ENCODE data around the gene ASTN2.

Gene ASTN2

DNA sequence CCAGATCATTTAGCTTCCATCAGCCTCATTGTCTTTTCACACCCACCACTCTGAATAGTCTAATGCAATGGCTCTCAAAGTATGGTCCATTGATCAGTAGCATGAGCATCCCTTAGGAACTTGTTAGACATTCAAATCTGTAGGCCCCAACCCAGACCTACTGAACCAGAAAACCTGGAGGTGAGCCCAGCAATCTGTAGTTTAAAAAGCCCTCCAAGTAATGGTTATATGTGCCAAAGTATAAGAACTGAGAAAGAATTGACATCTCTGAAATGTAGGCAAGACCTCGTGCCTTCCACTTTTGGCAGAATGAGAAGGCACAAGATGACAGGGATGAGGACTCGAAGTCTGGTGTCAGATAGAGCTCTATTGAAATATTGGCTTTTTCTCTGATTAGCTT, 460.1 kb downstream of the ASTN2 start:
- DNase-seq (ENCODE audit: low read depth) = no peak

GRCh38 chr9:116953271-116953670, 461.6 kb downstream of the ASTN2 start:
- no peak for DNase-seq (ENCODE audit: low read depth)

DNA sequence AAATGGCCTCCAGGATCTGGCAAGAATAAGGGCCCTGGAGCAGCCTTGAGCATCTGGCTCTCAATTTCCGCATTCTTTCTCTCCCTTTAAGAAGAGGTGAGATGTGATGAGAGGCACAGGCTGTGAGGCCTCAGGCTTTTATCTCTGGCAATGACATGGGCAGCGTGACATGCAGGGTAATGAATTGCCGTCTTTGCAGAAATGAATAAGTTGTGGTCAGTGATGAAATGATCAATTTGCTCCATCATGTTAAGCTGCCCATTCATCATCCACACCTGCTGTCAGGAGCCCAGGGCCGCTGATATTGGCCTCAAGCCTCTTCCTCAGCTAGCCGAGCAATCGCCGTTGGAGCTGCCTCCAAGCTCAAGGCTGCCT, 462.4 kb downstream of the ASTN2 start:
- DNase-seq (ENCODE audit: low read depth) = no peak

GRCh38 chr9:116951588-116952435, 463.0 kb downstream of the ASTN2 start:
- DNase-seq (ENCODE audit: low read depth) = no peak

GRCh38 chr9:116945817-116946216, 469.0 kb downstream of the ASTN2 start:
- no peak for DNase-seq (ENCODE audit: low read depth)

DNA sequence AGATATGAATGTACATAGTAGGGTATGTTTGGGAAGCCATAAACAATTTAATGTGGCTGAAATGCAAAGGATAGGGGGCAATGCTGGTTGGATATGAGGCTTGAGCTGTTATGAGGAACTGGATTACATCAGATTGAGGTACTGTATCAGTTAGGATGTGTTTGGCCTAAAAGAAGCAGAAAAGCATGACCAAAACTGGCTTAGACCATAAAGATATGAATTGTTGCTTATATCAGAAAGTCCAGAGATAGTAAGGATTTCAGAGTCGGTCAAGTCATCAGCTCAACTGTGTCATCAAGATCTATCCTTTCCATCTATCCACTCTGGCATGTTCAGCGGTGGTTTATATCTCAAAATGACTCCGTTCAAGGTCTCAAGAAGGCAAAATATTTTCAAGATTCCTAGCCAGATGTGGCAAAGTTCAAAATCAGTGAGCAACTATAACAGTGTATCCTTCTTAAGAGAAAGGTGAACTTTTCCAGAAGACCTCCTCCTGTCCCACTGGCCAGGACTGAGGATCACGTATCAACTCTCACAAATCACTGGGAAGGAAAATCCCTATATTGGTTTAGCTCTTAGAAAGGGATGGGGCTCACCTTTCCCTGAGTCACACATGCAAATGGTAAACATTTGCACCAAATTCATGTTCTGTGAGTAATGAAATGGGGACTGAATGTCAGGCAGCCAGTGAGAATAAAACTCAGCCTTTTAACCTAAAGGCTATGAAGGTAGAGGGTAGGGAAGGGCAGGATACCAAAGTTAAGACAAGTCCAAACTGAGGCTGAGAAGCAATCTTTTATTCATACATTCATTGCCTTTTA, 469.9 kb downstream of the ASTN2 start:
- no peak for DNase-seq (ENCODE audit: low read depth)

DNA sequence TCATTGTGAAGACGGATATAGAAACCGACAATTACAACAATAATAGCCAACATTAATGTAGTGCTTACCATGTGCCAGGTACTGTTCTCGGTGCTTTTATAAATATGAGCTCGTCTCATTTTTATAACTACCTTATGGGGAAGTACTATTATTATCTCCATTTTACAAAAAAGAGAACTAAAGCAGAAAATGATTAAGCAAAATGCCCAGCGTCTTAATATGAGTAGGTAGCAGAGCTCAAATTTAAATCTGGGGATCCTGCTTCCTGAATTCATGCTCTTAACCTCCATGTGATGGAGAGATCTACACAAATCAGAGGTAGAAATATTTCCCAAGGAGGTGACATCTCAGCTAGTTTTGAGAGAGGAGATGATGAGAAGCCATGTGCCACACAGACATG, 470.9 kb downstream of the ASTN2 start:
- DNase-seq (ENCODE audit: low read depth) = no peak

DNA sequence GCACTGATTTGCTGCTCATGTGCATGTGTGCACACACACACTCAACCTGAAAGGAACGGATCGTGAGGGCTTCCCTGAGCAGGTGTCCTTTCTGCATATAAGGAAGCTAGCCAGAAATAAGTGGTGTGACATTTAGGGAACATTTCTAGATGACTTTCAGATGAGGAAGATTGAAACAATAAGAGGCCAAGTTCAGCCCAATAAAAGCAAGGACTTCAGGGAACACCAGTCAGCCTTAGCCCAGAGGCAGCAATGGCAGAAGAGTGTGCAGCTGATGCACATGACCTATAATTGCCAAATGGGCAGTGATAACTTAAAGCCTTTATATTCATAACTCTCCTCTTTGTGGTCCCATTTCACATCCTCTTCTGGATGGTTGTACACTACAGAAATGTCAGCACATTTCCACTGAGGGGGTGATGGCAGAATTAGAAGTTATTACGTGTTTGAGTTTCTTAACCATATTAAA, 472.2 kb downstream of the ASTN2 start:
- no peak for DNase-seq (ENCODE audit: low read depth)

DNA sequence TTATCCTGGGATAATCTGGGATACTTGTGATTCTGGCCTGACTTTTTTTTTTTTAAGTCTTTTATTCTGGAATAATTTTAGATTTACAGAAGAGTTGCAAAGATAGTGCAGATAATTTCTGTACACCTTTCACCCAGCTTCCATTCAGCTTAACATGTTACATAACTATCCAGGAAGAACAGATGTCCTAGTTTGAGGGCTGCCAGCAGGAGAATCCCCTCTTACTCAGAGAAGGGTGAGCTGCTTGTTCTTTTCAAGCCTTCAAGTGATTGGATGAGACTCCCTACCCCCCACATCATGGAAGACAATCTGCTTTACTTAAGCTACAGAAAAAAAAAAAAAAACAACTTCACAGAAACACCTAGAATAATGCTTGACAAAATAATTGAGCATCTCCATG, 473.6 kb downstream of the ASTN2 start:
- no peak for DNase-seq (ENCODE audit: low read depth)

- DNase-seq (ENCODE audit: low read depth) = no peak
These were observed 474.1 kb downstream of the ASTN2 start for GRCh38 chr9:116940614-116941215.

DNA sequence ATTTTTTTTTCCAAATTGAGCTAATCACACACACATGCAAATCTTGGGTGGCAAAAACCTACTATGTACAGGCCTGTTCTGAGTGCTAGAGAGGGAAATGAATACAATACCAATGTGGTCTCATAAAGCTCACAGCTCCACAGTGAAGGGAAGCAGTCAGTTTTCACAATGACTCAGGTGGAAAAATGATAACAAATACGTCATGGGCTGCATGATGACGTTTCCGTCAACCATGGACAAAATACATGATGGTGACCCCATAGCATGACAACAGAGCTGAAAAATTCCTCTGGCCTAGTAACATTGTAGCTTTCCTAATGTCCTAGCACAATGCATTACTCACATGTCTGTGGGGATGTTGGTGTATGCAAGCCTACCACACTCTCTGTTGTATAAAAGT, 475.2 kb downstream of the ASTN2 start:
- no peak for DNase-seq (ENCODE audit: low read depth)

DNA sequence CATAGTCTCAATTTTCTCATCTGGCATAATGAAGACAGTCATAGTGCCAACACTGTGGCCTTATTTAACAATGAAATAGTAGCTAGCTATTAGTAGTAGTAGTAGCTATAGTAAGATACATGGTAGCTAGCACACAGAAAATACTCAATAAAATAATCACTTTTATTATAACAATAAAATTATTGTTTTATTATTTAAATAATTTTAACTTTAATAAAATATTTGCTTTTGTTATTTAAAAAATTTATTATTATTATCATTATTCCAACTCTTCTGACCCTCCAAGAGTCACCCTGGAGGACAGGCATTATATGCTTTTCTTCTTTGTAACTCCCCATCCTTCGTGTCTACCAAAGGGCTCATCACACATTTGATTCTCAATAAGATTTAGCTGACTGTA, 475.7 kb downstream of the ASTN2 start:
- no peak for DNase-seq (ENCODE audit: low read depth)

DNA sequence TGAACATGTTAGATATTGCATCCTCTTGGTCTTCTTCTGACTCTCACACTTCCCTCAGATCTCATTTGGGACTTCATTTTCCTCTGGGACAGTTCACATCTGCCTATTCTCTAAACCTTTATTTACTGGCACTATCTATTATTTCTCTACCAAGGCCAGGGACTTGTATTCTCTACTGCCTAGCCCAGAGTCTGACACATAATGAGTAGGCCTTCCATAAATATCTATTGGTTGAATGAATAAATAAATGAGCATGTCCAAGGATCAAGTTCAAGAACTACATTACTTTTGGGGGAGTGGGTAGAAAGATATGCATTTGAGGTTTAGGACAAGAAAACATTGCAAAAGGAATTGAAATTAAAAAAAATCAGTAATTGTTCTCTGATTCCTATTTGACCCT, 477.5 kb downstream of the ASTN2 start:
- DNase-seq (ENCODE audit: low read depth) = no peak

GRCh38 chr9:116935149-116935897, 479.5 kb downstream of the ASTN2 start:
- DNase-seq (ENCODE audit: low read depth) = no peak

GRCh38 chr9:116934131-116934530, 480.7 kb downstream of the ASTN2 start:
- DNase-seq (ENCODE audit: low read depth) = no peak

DNA sequence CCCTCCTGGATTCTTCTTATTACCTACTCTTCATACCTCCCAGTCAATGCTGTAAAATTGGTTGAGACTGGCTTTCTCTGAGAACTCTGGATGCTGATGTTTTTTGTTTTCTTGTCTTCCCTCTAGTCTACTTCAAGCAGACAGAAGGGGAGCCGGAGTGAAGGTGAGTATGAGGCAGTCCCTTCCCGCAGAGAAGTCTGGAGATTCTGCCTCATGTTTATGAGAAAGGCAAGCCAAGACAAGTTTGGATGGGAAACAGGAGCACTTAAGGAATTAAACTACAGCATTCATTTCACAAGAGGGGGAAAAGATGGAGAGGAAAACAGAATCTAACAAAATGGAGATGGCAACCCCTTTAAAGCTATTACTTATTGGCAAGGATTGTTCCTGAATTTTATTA, 481.6 kb downstream of the ASTN2 start:
- DNase-seq (ENCODE audit: low read depth) = no peak

DNA sequence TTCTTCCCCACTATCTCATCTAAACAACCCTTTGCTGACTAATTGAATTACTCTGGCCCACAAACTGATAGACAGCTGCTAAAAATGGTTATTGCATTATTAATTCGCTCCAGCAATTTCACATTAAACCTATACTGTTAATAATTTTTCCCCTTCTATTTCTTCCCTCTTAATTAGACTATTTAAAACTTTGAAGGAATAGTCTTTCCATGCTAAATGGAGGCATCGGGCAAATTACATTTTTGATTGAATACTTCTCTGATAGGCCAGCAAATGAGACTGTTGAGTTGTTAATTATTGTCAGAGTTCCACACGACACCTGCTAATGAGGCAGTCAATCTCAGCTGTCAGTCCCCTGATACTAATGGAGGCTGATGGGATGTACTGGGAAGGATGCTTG, 485.2 kb downstream of the ASTN2 start:
- no peak for DNase-seq (ENCODE audit: low read depth)

DNA sequence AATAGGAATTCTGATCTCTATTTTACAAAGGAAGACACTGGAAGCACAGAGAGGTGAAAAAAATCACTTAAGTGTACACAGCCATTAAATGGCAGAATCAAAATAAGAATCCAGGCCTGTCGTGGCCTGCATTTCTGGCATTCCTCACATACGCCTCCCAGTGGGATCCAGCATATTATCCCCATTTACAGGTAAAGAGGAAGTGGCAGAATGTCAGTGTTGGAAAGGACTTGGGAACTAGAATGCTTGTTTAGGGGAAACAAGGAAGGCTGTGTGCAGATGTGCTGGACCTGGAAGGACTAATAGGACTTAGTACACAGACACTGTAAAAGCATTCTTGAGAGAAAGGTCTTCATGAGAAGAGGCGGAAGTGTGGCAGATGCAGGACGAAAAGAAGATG, 486.0 kb downstream of the ASTN2 start:
- no peak for DNase-seq (ENCODE audit: low read depth)

DNA sequence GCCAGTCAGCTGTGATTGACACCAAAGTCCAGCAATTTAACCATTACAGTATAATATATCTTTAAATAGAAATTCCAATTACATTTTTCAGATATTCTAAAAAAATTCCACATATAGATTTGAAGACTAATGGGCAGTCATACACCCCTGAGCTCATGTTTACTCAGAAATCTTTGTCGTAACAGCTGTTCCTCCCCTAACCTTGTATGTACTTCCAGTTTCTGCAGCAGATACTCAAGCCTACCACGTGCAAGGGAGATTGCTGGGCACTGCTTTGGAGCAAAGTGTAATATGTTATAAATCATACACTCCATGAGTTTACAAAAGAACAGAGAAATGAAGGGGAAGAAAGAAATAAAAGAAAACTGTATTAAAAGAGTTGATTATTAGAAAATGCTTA, 486.6 kb downstream of the ASTN2 start:
- DNase-seq (ENCODE audit: low read depth) = no peak

DNA sequence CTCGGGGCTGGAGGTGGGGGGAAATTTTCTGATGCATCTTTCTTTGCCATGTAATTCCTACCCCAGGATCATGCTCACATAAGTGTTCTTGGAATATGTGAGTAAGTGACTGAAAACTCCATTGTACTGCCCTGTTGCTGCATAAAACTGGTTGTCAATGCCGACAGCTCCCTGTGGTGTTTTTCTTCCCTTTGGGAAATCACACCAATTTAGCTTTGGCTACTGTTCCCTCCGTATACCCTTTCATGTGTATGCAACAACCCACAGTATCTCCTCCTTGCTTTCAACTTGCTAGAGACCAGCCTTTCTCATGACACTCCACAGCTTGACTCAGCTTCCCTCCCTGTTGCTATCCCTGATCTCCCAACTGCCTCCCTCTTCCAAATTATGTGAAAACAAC, 487.1 kb downstream of the ASTN2 start:
- DNase-seq (ENCODE audit: low read depth) = no peak

DNA sequence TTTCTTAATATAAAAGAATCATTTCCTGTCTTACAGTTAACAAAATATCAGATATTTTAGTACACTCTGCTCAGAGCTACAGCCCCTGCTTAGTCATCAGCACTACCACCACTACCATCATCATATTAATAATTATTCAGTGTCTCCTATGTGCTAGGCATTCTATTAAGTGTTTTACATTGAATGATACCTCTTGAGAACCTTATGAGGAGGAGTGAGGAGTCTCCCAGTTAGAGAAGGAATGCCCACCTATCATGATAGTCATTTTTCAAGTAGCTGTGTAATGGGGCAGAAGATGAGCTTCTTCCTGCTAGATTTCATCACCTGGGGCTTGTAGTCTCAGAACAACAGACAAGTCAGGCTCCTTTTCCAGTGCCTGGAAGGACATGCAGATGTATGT, 489.7 kb downstream of the ASTN2 start:
- DNase-seq (ENCODE audit: low read depth) = no peak

GRCh38 chr9:116924462-116925110, 490.3 kb downstream of the ASTN2 start:
- no peak for DNase-seq (ENCODE audit: low read depth)

Measured in stimulated activated CD4-positive, alpha-beta T cell treated with anti-CD3 and anti-CD28 coated beads, Interleukin-2, amount 100 ng/mL, for 4 hours (primary cell).